Endothelial cell of umbilical vein (primary cell): Measurements from ENCODE around the gene TMEM132A.

Source experiments
- CTCF ChIP-seq, 2 donors: IDR thresholded peaks; 1 replicate in 1 of 2; 2 replicates in 1 of 2; pipeline ENCODE4 v1.5.1; 2011; ENCODE audit warnings: low read length in 2 of 2, mild to moderate bottlenecking in 2 of 2, moderate library complexity in 2 of 2, control low read depth in 1 of 2, inconsistent platforms in 1 of 2, low read depth in 1 of 2; ENCODE audit not compliant: insufficient read depth in 1 of 2; ENCODE audit errors: extremely low read depth in 1 of 2
- EZH2 ChIP-seq: IDR thresholded peaks from 2 replicates; pipeline ENCODE4 v1.6.1; 2012; ENCODE audit warnings: borderline replicate concordance, low read depth, mild to moderate bottlenecking, moderate library complexity, low read length, inconsistent platforms; ENCODE audit not compliant: severe bottlenecking
- FOS ChIP-seq: IDR thresholded peaks from 2 replicates; pipeline ENCODE4 v1.6.1; 2011; ENCODE audit warnings: mild to moderate bottlenecking, low read length, moderate library complexity, borderline replicate concordance; ENCODE audit not compliant: insufficient read depth
- GATA2 ChIP-seq: IDR thresholded peaks from 2 replicates; pipeline ENCODE4 v1.7.0; 2011; ENCODE audit warnings: low read depth, mild to moderate bottlenecking, moderate library complexity, mixed read lengths, low read length; ENCODE audit not compliant: insufficient read length, insufficient read depth
- JUN ChIP-seq: IDR thresholded peaks from 2 replicates; pipeline ENCODE4 v1.6.1; 2011; ENCODE audit warnings: borderline replicate concordance, low read depth; ENCODE audit not compliant: insufficient read length, insufficient read depth
- MAX ChIP-seq: IDR thresholded peaks from 2 replicates; pipeline ENCODE4 v1.6.1; 2011; ENCODE audit not compliant: insufficient read depth, insufficient read length
- MYC ChIP-seq: IDR thresholded peaks from one replicate; pipeline ENCODE4 v1.6.1; 2011; ENCODE audit warnings: mild to moderate bottlenecking, low read depth, low read length
- POLR2A ChIP-seq: IDR thresholded peaks from 2 replicates; pipeline ENCODE4 v1.6.1; 2012; ENCODE audit warnings: low read depth, mild to moderate bottlenecking, control low read depth, low read length
- POLR2AphosphoS5 ChIP-seq: IDR thresholded peaks from 2 replicates; pipeline ENCODE4 v1.6.1; 2012; ENCODE audit warnings: low read depth, mild to moderate bottlenecking, control low read depth, low read length, moderate library complexity; ENCODE audit not compliant: insufficient read depth

- no peak for TF ChIP-seq POLR2AphosphoS5
- TF ChIP-seq CTCF (IDR thresholded peaks at IDR 0.05; ENCODE audit: extremely low read depth in 1 of 2, insufficient read depth in 1 of 2, low read depth in 1 of 2, low read length in 2 of 2) = no peak
- no peak for TF ChIP-seq EZH2
- TF ChIP-seq JUN = no peak
- no peak for TF ChIP-seq FOS
- TF ChIP-seq POLR2A = no peak
- no peak for TF ChIP-seq MAX
- no peak for TF ChIP-seq MYC
- TF ChIP-seq GATA2 = no peak
Observed at GRCh38 chr11:60954421-60954820, 30.2 kb downstream of the TMEM132A start.
